CD4-positive, alpha-beta T cell (primary cell): ENCODE data around the gene PCGF3. TPM values are rescaled to one million over a fixed set of nuclear protein-coding genes. Genes with fewer than 3 reads are reported as not detected.

ENCODE experiments used
- ATAC-seq: fragments of 200-7000 bp; cut with Tn5 transposase; one replicate; pipeline ENCODE4 v1.10.0; 2022; ENCODE audit warnings: mild to moderate bottlenecking; ENCODE audit not compliant: poor library complexity
- CTCF ChIA-PET: fragments of 350-600 bp; sonication (Branson Sonifier 250); formaldehyde crosslinking; loops from one replicate; lab custom pipeline; 2021; ENCODE audit warnings: antibody characterized with exemption, inconsistent platforms; lab: Charles Lee
- POLR2A ChIA-PET: fragments of 350-600 bp; sonication (Branson Sonifier 250); formaldehyde crosslinking; loops from one replicate; lab custom pipeline; 2021; ENCODE audit warnings: antibody characterized with exemption, inconsistent platforms; lab: Charles Lee
- DNase-seq, 14 experiments: peaks; one replicate each; pipeline ENCODE4 v3.0.0-alpha.2; 2013 to 2020; ENCODE audit warnings: mixed read lengths in 2 of 14
- H3K27ac ChIP-seq, 2 donors: one replicate each; pipeline versions ENCODE4 v1.5.1 to v1.7.0; 2013; ENCODE audit warnings: low read length in 2 of 2, low read depth in 1 of 2, mild to moderate bottlenecking in 1 of 2
- H3K27me3 ChIP-seq, 2 experiments: 1 replicate in 1 of 2; 2 replicates in 1 of 2; pipeline versions ENCODE4 v1.6.1 to v1.7.0; 2013; ENCODE audit warnings: low read length in 2 of 2, control low read depth in 1 of 2, mild to moderate bottlenecking in 1 of 2, moderate library complexity in 1 of 2; ENCODE audit not compliant: insufficient read depth in 2 of 2, control insufficient read depth in 1 of 2
- H3K36me3 ChIP-seq: one replicate; pipeline ENCODE4 v1.6.1; 2013; ENCODE audit warnings: low read length, control low read depth; ENCODE audit not compliant: insufficient read depth
- H3K4me1 ChIP-seq: one replicate; pipeline ENCODE4 v1.6.1; 2013; ENCODE audit warnings: low read length, control low read depth; ENCODE audit not compliant: insufficient read depth
- H3K4me3 ChIP-seq: one replicate; pipeline ENCODE4 v1.5.1; 2013; ENCODE audit warnings: mild to moderate bottlenecking, low read length, moderate library complexity
- H3K9me3 ChIP-seq, 2 experiments: 1 replicate in 1 of 2; 2 replicates in 1 of 2; pipeline versions ENCODE4 v1.6.1 to v1.7.0; 2013; ENCODE audit warnings: low read length in 2 of 2, mild to moderate bottlenecking in 2 of 2, control low read depth in 1 of 2, moderate library complexity in 1 of 2; ENCODE audit not compliant: control insufficient read depth in 1 of 2, insufficient read depth in 1 of 2
- H3K27ac Mint-ChIP-seq: one replicate; pipeline ENCODE4 v1.8.0; 2020; ENCODE audit warnings: mixed read lengths
- H3K27me3 Mint-ChIP-seq: one replicate; pipeline ENCODE4 v1.8.0; 2021; ENCODE audit warnings: mixed read lengths
- H3K36me3 Mint-ChIP-seq: one replicate; pipeline ENCODE4 v1.8.0; 2021; ENCODE audit warnings: low read depth, mixed read lengths
- H3K4me1 Mint-ChIP-seq: one replicate; pipeline ENCODE4 v1.8.0; 2021; ENCODE audit warnings: low read depth, mixed read lengths
- H3K4me3 Mint-ChIP-seq: one replicate; pipeline ENCODE4 v1.8.0; 2020; ENCODE audit warnings: mild to moderate bottlenecking, mixed read lengths
- H3K9me3 Mint-ChIP-seq: one replicate; pipeline ENCODE4 v1.8.0; 2020; ENCODE audit warnings: mixed read lengths
- CTCF ChIP-seq: fragments of 200-600 bp; IDR thresholded peaks from one replicate; pipeline ENCODE4 v1.8.0; 2022; ENCODE audit warnings: antibody characterized with exemption, mild to moderate bottlenecking
- intact Hi-C, 2 experiments: fragments of 100-400 bp; cut with DNase I in 1 of 2; cut with micrococcal nuclease in 1 of 2; formaldehyde crosslinking; loops; one replicate each; pipeline versions ENCODE4 v1.15.1 to v1.9.0; 2023 to 2025; cut with DNase I, micrococcal nuclease
- total RNA-seq, 174 experiments: library from RNA in 2 of 174; stranded (reverse) in 2 of 174; gene quantifications; one replicate each; pipeline ENCODE4 v1.2.3 and lab custom pipeline; 2021 to 2026

The PCGF3 gene
- total RNA-seq, 2 experiments from 2014 or later, result 45.1 to 48.6 TPM

GRCh38 chr4:675036-675882 lies 30.4 kb upstream of the PCGF3 start:
- H3K27me3 ChIP-seq, result no peaks in the 10 kb centered on the region
- H3K36me3 ChIP-seq, result peaks cover 22% of the 10 kb centered on the region
- peak overlapping the region; percentile 85 to 98 for H3K27ac ChIP-seq
- ChIA-PET POLR2A (interaction anchor here (1.4 to 4.7 kb wide), 3 partner anchors 11 to 381 kb away, joined by 4 to 64 read pairs (median 9); no protein-coding TSS in a partner anchor), CTCF (interaction anchor here (1.2 to 1.6 kb wide), 2 partner anchors 9 to 433 kb away, joined by 3 to 5 read pairs; no protein-coding TSS in a partner anchor)
- H3K36me3 Mint-ChIP-seq, result peaks cover 30% of the 10 kb centered on the region
- no peaks in the 10 kb centered on the region for H3K27me3 Mint-ChIP-seq
- H3K27ac Mint-ChIP-seq, result peak overlapping the region; percentile 87
- H3K4me3 ChIP-seq, result peak overlapping the region; percentile 88
- intact Hi-C loops, result loop anchor here (2.0 to 10.0 kb wide), 5 partner anchors 30 to 1330 kb away; partner anchors contain the start of genes IDUA (in 1 of the 2), NELFA (in 1 of the 2) and PCGF3 (in 1 of the 2)
- ATAC-seq (no peak), DNase-seq (no peak)
- peak overlapping the region; percentile 83 for H3K4me3 Mint-ChIP-seq
- peaks cover 26% of the 10 kb centered on the region for H3K4me1 ChIP-seq
- no peaks in the 10 kb centered on the region for H3K9me3 ChIP-seq
- H3K9me3 Mint-ChIP-seq, result no peaks in the 10 kb centered on the region
- peaks cover 4% of the 10 kb centered on the region for H3K4me1 Mint-ChIP-seq
- TF ChIP-seq CTCF, result no peak

GRCh38 chr4:675980-676870 lies 29.4 kb upstream of the PCGF3 start:
- intact Hi-C loops, result loop anchor here (2.0 to 10.0 kb wide), 5 partner anchors 29 to 1329 kb away; partner anchors contain the start of genes IDUA (in 1 of the 2), NELFA (in 1 of the 2) and PCGF3 (in 1 of the 2)
- H3K36me3 ChIP-seq, result peaks cover 14% of the 10 kb centered on the region
- H3K4me3 Mint-ChIP-seq, result peak overlapping the region; percentile 83
- H3K4me3 ChIP-seq, result no peak overlapping the region
- no peaks in the 10 kb centered on the region for H3K9me3 ChIP-seq
- peaks cover 21% of the 10 kb centered on the region for H3K36me3 Mint-ChIP-seq
- ChIA-PET POLR2A (interaction anchor here (4.7 kb wide), 1 partner anchor 12 kb away, joined by 64 read pairs; no protein-coding TSS in a partner anchor), CTCF (no interaction called here)
- ATAC-seq (no peak), DNase-seq (peak in 1 of 14 experiments; percentile 38)
- peaks cover 4% of the 10 kb centered on the region for H3K4me1 Mint-ChIP-seq
- TF ChIP-seq CTCF, result no peak
- no peaks in the 10 kb centered on the region for H3K27me3 ChIP-seq
- no peaks in the 10 kb centered on the region for H3K9me3 Mint-ChIP-seq
- H3K27me3 Mint-ChIP-seq, result no peaks in the 10 kb centered on the region
- H3K27ac ChIP-seq, result no peak overlapping the region
- peaks cover 36% of the 10 kb centered on the region for H3K4me1 ChIP-seq
- no peak overlapping the region for H3K27ac Mint-ChIP-seq

GRCh38 chr4:676871-677235 lies 28.8 kb upstream of the PCGF3 start:
- Histone ChIP-seq H3K36me3 (peaks cover 9% of the 10 kb centered on the region), H3K27me3 (no peaks in the 10 kb centered on the region), H3K4me3 (no peak overlapping the region), H3K27ac (no peak overlapping the region), H3K9me3 (no peaks in the 10 kb centered on the region), H3K4me1 (peaks cover 39% of the 10 kb centered on the region)
- H3K36me3 Mint-ChIP-seq, result peaks cover 16% of the 10 kb centered on the region
- ChIA-PET POLR2A (interaction anchor here (4.7 kb wide), 1 partner anchor 12 kb away, joined by 64 read pairs; no protein-coding TSS in a partner anchor), CTCF (no interaction called here)
- no peak for TF ChIP-seq CTCF
- H3K4me1 Mint-ChIP-seq, result peaks cover 4% of the 10 kb centered on the region
- no peak overlapping the region for H3K27ac Mint-ChIP-seq
- no peak for ATAC-seq
- peak in 1 of 14 experiments; percentile 30 for DNase-seq
- H3K27me3 Mint-ChIP-seq, result no peaks in the 10 kb centered on the region
- intact Hi-C loops, result loop anchor here in 1 of 2 experiments (5.0 to 10.0 kb wide), 3 partner anchors 105 to 1328 kb away; partner anchors contain the start of genes IDUA and NELFA
- no peaks in the 10 kb centered on the region for H3K9me3 Mint-ChIP-seq
- H3K4me3 Mint-ChIP-seq, result peak overlapping the region; percentile 56
